Panc1 (cell line): ENCODE results near the gene IYD.

ENCODE experiments used
- CTCF ChIP-seq: fragments of 450-650 bp; IDR thresholded peaks from 2 replicates; pipeline ENCODE4 v1.5.1; 2017; ENCODE audit warnings: mild to moderate bottlenecking
- POLR2AphosphoS5 ChIP-seq: IDR thresholded peaks from 2 replicates; pipeline ENCODE4 v1.6.1; 2012; ENCODE audit warnings: mild to moderate bottlenecking, low read depth, low read length, moderate library complexity
- SIN3A ChIP-seq: IDR thresholded peaks from 2 replicates; pipeline ENCODE4 v1.6.1; 2012; ENCODE audit warnings: low read depth, mild to moderate bottlenecking, low read length, moderate library complexity, borderline replicate concordance; ENCODE audit not compliant: insufficient read depth
- TCF7L2 ChIP-seq: IDR thresholded peaks from 2 replicates; pipeline ENCODE4 v1.6.1; 2011; ENCODE audit warnings: mild to moderate bottlenecking, low read depth, low read length, inconsistent platforms

- TF ChIP-seq CTCF (no peak), POLR2AphosphoS5 (no peak), TCF7L2 (no peak), SIN3A (no peak)
These were observed 13.8 kb upstream of the IYD start for GRCh38 chr6:150354754-150355571.
